GM12864 (cell line): ENCODE results near the gene CSTPP1.
"Not testable (repeated sequence)": the region's sequence is repeated elsewhere in the genome, so short reads cannot be mapped to it uniquely, and the experiment has no call there.

Experiments
- DNase-seq: peaks from one replicate; pipeline ENCODE4 v3.0.0-alpha.2; 2011; ENCODE audit warnings: low read depth
- H3K4me3 ChIP-seq: 2 replicates; pipeline ENCODE4 v1.5.1; 2011; ENCODE audit warnings: mild to moderate bottlenecking, low read depth, low read length, control low read depth
- TF ChIP-seq, protein P1 (sequence below): IDR thresholded peaks from 2 replicates; pipeline ENCODE4 v1.5.1; 2011; ENCODE audit warnings: low read depth, mild to moderate bottlenecking, moderate library complexity, low read length, control low read depth, inconsistent platforms; ENCODE audit errors: missing control alignments

Gene CSTPP1

GRCh38 chr11:47201015-47201414 lies 264.5 kb downstream of the CSTPP1 start:
- H3K4me3 ChIP-seq: no peak overlapping the region
- TF ChIP-seq, protein P1, sequence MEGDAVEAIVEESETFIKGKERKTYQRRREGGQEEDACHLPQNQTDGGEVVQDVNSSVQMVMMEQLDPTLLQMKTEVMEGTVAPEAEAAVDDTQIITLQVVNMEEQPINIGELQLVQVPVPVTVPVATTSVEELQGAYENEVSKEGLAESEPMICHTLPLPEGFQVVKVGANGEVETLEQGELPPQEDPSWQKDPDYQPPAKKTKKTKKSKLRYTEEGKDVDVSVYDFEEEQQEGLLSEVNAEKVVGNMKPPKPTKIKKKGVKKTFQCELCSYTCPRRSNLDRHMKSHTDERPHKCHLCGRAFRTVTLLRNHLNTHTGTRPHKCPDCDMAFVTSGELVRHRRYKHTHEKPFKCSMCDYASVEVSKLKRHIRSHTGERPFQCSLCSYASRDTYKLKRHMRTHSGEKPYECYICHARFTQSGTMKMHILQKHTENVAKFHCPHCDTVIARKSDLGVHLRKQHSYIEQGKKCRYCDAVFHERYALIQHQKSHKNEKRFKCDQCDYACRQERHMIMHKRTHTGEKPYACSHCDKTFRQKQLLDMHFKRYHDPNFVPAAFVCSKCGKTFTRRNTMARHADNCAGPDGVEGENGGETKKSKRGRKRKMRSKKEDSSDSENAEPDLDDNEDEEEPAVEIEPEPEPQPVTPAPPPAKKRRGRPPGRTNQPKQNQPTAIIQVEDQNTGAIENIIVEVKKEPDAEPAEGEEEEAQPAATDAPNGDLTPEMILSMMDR: no peak
- no peak for DNase-seq

GRCh38 chr11:47202576-47202975 lies 266.0 kb downstream of the CSTPP1 start:
- no peak for DNase-seq
- H3K4me3 ChIP-seq: no peak overlapping the region
- TF ChIP-seq, protein P1: no peak

DNA sequence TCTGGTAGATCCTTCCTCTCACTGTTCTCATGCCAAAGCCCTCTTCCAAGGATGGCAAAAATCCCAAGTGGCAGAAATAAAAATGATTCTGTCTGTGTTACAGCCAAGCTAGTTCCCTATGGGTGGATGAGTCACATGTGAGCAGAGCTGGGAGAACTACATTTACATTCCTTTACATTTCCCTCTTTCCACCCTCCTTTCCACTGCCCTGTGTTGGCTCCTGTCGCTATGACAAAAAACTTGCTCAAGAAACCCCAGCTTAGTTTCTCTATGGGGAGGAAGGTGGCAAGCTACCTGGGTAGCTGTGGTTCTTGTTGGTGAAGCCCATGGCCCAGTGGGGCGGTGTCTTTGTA lies 268.1 kb downstream of the CSTPP1 start:
- H3K4me3 ChIP-seq: no peak overlapping the region
- DNase-seq: no peak
- TF ChIP-seq, protein P1: no peak

GRCh38 chr11:47206577-47206976 lies 270.0 kb downstream of the CSTPP1 start:
- not testable (repeated sequence) for DNase-seq, H3K4me3 ChIP-seq

DNA sequence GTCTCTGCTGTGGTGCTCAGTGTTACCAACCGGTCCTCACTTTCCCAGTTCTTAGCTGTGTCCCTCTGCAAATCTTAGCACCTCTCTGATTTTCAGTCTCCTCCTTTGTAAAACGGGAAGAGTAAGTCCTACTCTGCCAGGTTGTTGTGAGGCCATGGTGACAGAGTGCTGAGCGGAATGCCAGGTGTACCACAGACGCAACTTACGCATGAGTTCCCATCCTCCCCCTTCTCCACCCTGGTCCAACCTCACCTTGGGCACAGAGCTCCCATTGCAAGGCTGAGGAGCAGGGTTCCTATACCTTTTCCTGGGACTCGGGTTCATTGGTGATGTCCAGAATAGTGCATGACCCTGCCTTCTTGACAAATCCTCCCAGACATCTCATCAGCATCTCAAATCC lies 270.9 kb downstream of the CSTPP1 start:
- H3K4me3 ChIP-seq: no peak overlapping the region
- TF ChIP-seq, protein P1: no peak
- no peak for DNase-seq

GRCh38 chr11:47208008-47208552 lies 271.5 kb downstream of the CSTPP1 start:
- DNase-seq, H3K4me3 ChIP-seq: not testable (repeated sequence)

- H3K4me3 ChIP-seq: no peak overlapping the region
- TF ChIP-seq, protein P1: no peak
- no peak for DNase-seq
Measured at GRCh38 chr11:47208628-47209027, 272.1 kb downstream of the CSTPP1 start.
